Measurements from ENCODE around the gene IDH3G.

IDH3G gene

GRCh38 chrX:153775293-153776119 lies 18.7 kb downstream of the IDH3G start:
- CTCF ChIA-PET, result no interaction called here
- no peak for DNase-seq (ENCODE audit: low read depth, low spot score)
- no peak for TF ChIP-seq CTCF (IDR thresholded peaks at IDR 0.05; ENCODE audit: insufficient read depth, low read length, missing control alignments)
- POLR2A ChIA-PET, result no interaction called here
- no peak overlapping the region for H3K4me3 ChIP-seq (ENCODE audit: low read depth, low read length)

GRCh38 chrX:153774576-153775292 lies 19.4 kb downstream of the IDH3G start:
- TF ChIP-seq CTCF (IDR thresholded peaks at IDR 0.05; ENCODE audit: insufficient read depth, low read length, missing control alignments), result no peak
- no peak overlapping the region for H3K4me3 ChIP-seq (ENCODE audit: low read depth, low read length)
- CTCF ChIA-PET, result no interaction called here
- DNase-seq (ENCODE audit: low read depth, low spot score), result no peak
- POLR2A ChIA-PET, result no interaction called here

GRCh38 chrX:153773741-153774575 lies 20.2 kb downstream of the IDH3G start:
- ChIA-PET POLR2A (no interaction called here), CTCF (no interaction called here)
- no peak overlapping the region for H3K4me3 ChIP-seq (ENCODE audit: low read depth, low read length)
- no peak for TF ChIP-seq CTCF (IDR thresholded peaks at IDR 0.05; ENCODE audit: insufficient read depth, low read length, missing control alignments)
- no peak for DNase-seq (ENCODE audit: low read depth, low spot score)

GRCh38 chrX:153773218-153773611 lies 21.0 kb downstream of the IDH3G start:
- H3K4me3 ChIP-seq (ENCODE audit: low read depth, low read length), result no peak overlapping the region
- no peak for TF ChIP-seq CTCF (IDR thresholded peaks at IDR 0.05; ENCODE audit: insufficient read depth, low read length, missing control alignments)
- POLR2A ChIA-PET, result no interaction called here
- DNase-seq (ENCODE audit: low read depth, low spot score), result no peak
- CTCF ChIA-PET, result no interaction called here

- POLR2A ChIA-PET, result no interaction called here
- no peak for TF ChIP-seq CTCF (IDR thresholded peaks at IDR 0.05; ENCODE audit: insufficient read depth, low read length, missing control alignments)
- H3K4me3 ChIP-seq (ENCODE audit: low read depth, low read length), result no peak overlapping the region
- no peak for DNase-seq (ENCODE audit: low read depth, low spot score)
- CTCF ChIA-PET, result interaction anchor here (1.5 kb wide), 1 partner anchor 174 kb away, joined by 4 read pairs; no protein-coding TSS in a partner anchor
Observed at GRCh38 chrX:153772316-153773217, 21.6 kb downstream of the IDH3G start.
